Adrenal gland (tissue), 19 donors: ENCODE data around the gene C5AR1. TPM values are rescaled to one million over a fixed set of nuclear protein-coding genes. Genes with fewer than 3 reads are reported as not detected.
"Not testable (repeated sequence)": the region's sequence is repeated elsewhere in the genome, so short reads cannot be mapped to it uniquely, and the experiment has no call there.

ENCODE experiments used
- DNase-seq, 7 donors: peaks; one replicate each; pipeline ENCODE4 v3.0.0-alpha.2; 2019 to 2020
- H3K27ac ChIP-seq, 5 donors: fragments of 200-600 bp; sonication (generic) in 4 of 5; 1 replicate in 3 of 5; 2 replicates in 2 of 5; pipeline versions ENCODE4 v1.5.1 to v1.8.0; 2016 to 2020; ENCODE audit warnings: mild to moderate bottlenecking in 1 of 5
- H3K27me3 ChIP-seq: fragments of 200-600 bp; 2 replicates; pipeline ENCODE4 v1.8.0; 2021
- H3K36me3 ChIP-seq, 2 donors: fragments of 200-600 bp; replicated peaks in 1 of 2; 1 replicate in 1 of 2; 2 replicates in 1 of 2; pipeline versions ENCODE4 v1.5.1 to v1.8.0; 2018 to 2022
- H3K4me1 ChIP-seq, 2 donors: fragments of 200-600 bp; replicated peaks in 1 of 2; 1 replicate in 1 of 2; 2 replicates in 1 of 2; pipeline versions ENCODE4 v1.5.1 to v1.8.0; 2018 to 2021
- H3K4me3 ChIP-seq, 4 donors: fragments of 200-600 bp; sonication (generic) in 3 of 4; one replicate each; pipeline ENCODE4 v1.5.1; 2016 to 2018
- H3K9me3 ChIP-seq, 3 donors: fragments of 200-600 bp; sonication (generic) in 1 of 3; replicated peaks in 1 of 3; 1 replicate in 2 of 3; 2 replicates in 1 of 3; pipeline versions ENCODE4 v1.5.1 to v1.8.0; 2016 to 2021
- CTCF ChIP-seq, 6 experiments: fragments of 450-650 bp in 4 of 6; fragments of 200-600 bp in 2 of 6; sonication (generic) in 1 of 6; IDR thresholded peaks; 1 replicate in 5 of 6; 2 replicates in 1 of 6; pipeline versions ENCODE4 v1.5.1 to v1.8.0; 2016 to 2021; ENCODE audit warnings: antibody characterized with exemption in 6 of 6, mild to moderate bottlenecking in 2 of 6, moderate library complexity in 1 of 6
- POLR2A ChIP-seq, 2 donors: fragments of 450-650 bp; IDR thresholded peaks; one replicate each; pipeline ENCODE4 v1.6.1; 2017; ENCODE audit warnings: antibody characterized with exemption in 2 of 2, mild to moderate bottlenecking in 2 of 2, moderate library complexity in 1 of 2
- WGBS, 4 donors: extraction: QIAGEN DNeasy Blood & Tissue Kit in 2 of 4; methylation state at CpG; one replicate each; pipeline versions ENCODE4 v1.1.5 to v1.1.7; 2013 to 2017; 5-methylcytosine and 5-hydroxymethylcytosine counted together
- intact Hi-C, 2 donors: fragments of 100-400 bp; cut with DNase I; formaldehyde crosslinking; loops; one replicate each; pipeline versions ENCODE4 v1.14.1 to v1.15.0; 2022 to 2023
- long read RNA-seq, 10 donors: library from polyadenylated mRNA in 3 of 10; unstranded in 2 of 10; stranded (forward) in 1 of 10; transcript quantifications; one replicate each; pipeline ENCODE4 v2.0.0 and lab custom pipeline, GENCODE V29; 2021 to 2026
- polyA plus RNA-seq, 3 donors: library from polyadenylated mRNA; stranded (reverse); fragments of 200-250 nt in 2 of 3; fragments of 350-450 nt in 1 of 3; fragmentation: Illumina TruSeq in 1 of 3; extraction: RNeasy Lipid Tissue Mini Kit (QIAGEN cat#74804) in 1 of 3; gene quantifications; one replicate each; pipeline ENCODE4 v1.2.3, GENCODE V29; 2013 to 2014
- total RNA-seq, 9 donors: library from RNA; depleted of rRNA in 4 of 9; stranded (reverse); fragments of >200 nt in 4 of 9; fragments of 120-200 nt in 1 of 9; fragmentation: NEBNext Ultra II Directional in 1 of 9; extraction: Animal tissue kit (Norgen Biotek cat#: 25700) in 1 of 9; gene quantifications; one replicate each; pipeline versions ENCODE4 v1.1.0 to v1.2.4, GENCODE V29; 2013 to 2023
- donor health status: healthy with polysubstance abuse.
- donor health status: Bipolar disorder and iron deficiency.
- donor health status: DM: yes; HTN: yes; CAD: no.
- donor health status: DM: no; HTN: no; CAD: no.
- donor health status: DM: no; HTN: no; CAD: no.
- donor health status: DM: yes; HTN: yes; CAD: no.

C5AR1 gene
- total RNA-seq, result 10 to 100 TPM in 7 of 9 donors, 1 to 10 TPM in 1, under 1 TPM in 1; 0.91 to 34.8 (median 19.1) TPM
- polyA plus RNA-seq, result 1 to 10 TPM; 3.2 to 7.9 (median 3.9) TPM
- long read RNA-seq, donor 1, result 0 reads
- long read RNA-seq, donor 2, result 0 reads
- long read RNA-seq, donor 3, result 0 reads
- long read RNA-seq, donor 4, partial matches to known transcripts, result 0 of 1 reads
- long read RNA-seq, donor 4, other reads (novel, unspliced or antisense), result 1 of 1 reads
- long read RNA-seq, donor 5, transcript C5AR1-201 (2 exons, 2,311 nt), result major isoform, 23 of 29 reads
- long read RNA-seq, donor 5, partial matches to known transcripts, result 3 of 29 reads
- long read RNA-seq, donor 5, other reads (novel, unspliced or antisense), result 3 of 29 reads
- long read RNA-seq, donor 6, partial matches to known transcripts, result 0 of 2 reads
- long read RNA-seq, donor 6, other reads (novel, unspliced or antisense), result 0 of 2 reads
- long read RNA-seq, donor 7, result 0 reads
- long read RNA-seq, donor 8, result 0 reads
- long read RNA-seq, donor 9, result 0 reads
- long read RNA-seq, donor 10, result 0 reads

GRCh38 chr19:47309608-47310007 lies at the start of gene C5AR1:
Gene C5AR1 (plus strand): TSS chr19:47309861. CDS start chr19:47309896, 35 bp downstream.
- H3K27me3 ChIP-seq, result no peaks in the 10 kb centered on the region
- peak in 3 of 7 donors; percentile 37 to 51 (median 44) for DNase-seq
- no peaks in the 10 kb centered on the region for H3K36me3 ChIP-seq
- TF ChIP-seq POLR2A (IDR thresholded peaks at IDR 0.05) (peak in 1 of 2 donors; percentile 18), CTCF (IDR thresholded peaks at IDR 0.05) (no peak)
- no peaks in the 10 kb centered on the region for H3K9me3 ChIP-seq
- H3K27ac ChIP-seq, result peak within 1 kb of the TSS in 4 of 5 donors; percentile 26 to 73 (median 50)
- H3K4me1 ChIP-seq, result peaks cover 0 to 14% of the 10 kb centered on the region in 2 donors
- peak within 1 kb of the TSS in 1 of 4 donors; percentile 42 for H3K4me3 ChIP-seq
- WGBS, 4 donors, result 46 to 54% (median 49%) methylated on average over 12 of the region's 12 CpGs
- intact Hi-C loops, result no loop called here

GRCh38 chr19:47260476-47260875 lies 49.2 kb upstream of the C5AR1 start:
- Histone ChIP-seq H3K27me3 (no peaks in the 10 kb centered on the region), H3K4me1 (peaks cover 10 to 20% of the 10 kb centered on the region in 2 donors), H3K9me3 (no peaks in the 10 kb centered on the region), H3K4me3 (no peak overlapping the region), H3K36me3 (peaks cover 0 to 68% of the 10 kb centered on the region in 2 donors), H3K27ac (no peak overlapping the region)
- intact Hi-C loops, result no loop called here
- TF ChIP-seq CTCF (IDR thresholded peaks at IDR 0.05), result no peak
- TF ChIP-seq POLR2A (IDR thresholded peaks at IDR 0.05), result no peak
- peak in 1 of 7 donors; percentile 36 for DNase-seq
- WGBS, 4 donors, result 90 to 96% (median 91%) methylated on average over 3 to 17 of the region's 17 CpGs

DNA sequence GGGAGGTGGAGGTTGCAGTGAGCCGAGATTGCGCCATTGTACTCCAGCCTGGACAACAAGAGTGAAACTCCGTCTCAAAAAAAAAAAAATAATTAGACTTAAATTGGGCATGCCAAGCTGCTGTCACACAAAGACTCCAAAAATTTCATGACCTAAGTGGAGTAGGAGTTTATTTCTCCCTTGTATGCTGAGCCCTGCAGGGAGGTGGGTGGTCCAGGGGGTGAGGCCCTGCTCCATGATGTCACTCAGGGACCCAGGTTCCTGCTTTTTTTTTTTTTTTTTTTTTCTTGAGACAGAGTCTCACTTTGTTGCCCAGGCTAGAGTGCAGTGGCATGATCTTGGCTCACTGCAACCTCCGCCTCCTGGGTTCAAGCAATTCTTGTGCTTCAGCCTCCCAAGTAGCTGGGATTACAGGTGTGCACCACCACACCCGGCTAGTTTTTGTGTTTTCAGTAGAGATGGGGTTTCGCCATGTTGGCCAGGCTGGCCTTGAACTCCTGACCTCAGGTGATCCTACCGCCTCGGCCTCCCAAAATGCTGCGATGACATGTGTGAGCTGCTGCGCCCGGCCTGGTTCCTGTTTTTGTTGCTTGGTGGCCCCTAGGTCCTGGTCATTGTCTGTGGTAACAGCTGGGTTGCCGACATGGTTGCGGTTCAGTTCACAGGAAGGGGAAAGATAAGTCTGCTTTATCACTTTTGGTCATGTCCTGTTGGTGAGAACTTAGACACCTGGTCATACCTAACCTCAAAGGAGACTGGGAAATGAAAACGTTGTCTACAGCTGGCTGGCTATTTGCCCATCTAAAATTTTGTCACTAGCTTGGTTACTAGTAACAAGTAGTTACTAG lies 47.5 kb upstream of the C5AR1 start:
- peaks cover 5 to 14% of the 10 kb centered on the region in 2 donors for H3K4me1 ChIP-seq
- H3K4me3 ChIP-seq, H3K27ac ChIP-seq, H3K27me3 ChIP-seq, intact Hi-C loops, H3K9me3 ChIP-seq: not testable (repeated sequence)
- peak in 1 of 7 donors; percentile 53 for DNase-seq
- WGBS, 4 donors, result 78 to 87% (median 84%) methylated on average over 13 to 14 of the region's 14 CpGs
- H3K36me3 ChIP-seq, result peaks cover 0 to 85% of the 10 kb centered on the region in 2 donors

GRCh38 chr19:47264629-47265028 lies 45.0 kb upstream of the C5AR1 start:
- Histone ChIP-seq H3K36me3 (peaks cover 0 to 86% of the 10 kb centered on the region in 2 donors), H3K27ac (no peak overlapping the region), H3K4me1 (no peaks in the 10 kb centered on the region), H3K4me3 (no peak overlapping the region), H3K27me3 (no peaks in the 10 kb centered on the region), H3K9me3 (no peaks in the 10 kb centered on the region)
- 87 to 93% (median 90%) methylated on average over 3 to 30 of the region's 30 CpGs for WGBS, 4 donors
- no peak for DNase-seq
- intact Hi-C loops, result no loop called here
- TF ChIP-seq CTCF (IDR thresholded peaks at IDR 0.05) (no peak), POLR2A (IDR thresholded peaks at IDR 0.05) (no peak)
